ENCODE results near the gene NEAT1.

Gene NEAT1

DNA sequence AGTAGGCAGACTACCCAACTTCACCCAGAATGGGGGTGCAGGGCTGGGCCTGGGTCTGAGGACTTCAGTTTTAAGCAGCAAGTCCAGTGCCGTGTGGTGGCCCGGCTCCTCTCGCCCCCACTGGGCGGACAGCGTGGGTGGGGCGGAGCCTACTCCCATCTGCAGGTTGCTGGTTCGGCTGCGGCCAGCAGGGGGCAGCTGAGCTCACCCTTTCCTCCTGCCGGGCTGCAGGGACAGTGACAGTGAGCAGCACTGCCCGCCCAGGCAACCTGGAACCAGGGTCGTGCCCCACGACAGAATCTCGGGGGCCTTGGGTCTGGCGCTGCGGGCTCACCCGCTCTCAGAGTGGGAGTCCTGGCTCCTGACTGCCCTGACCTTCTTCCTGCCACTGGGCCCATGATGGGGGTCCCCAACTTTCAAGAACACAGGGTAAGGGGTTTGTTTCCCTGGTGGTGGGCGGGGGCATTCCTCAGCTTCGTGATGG, 6.2 kb upstream of the NEAT1 start:
- H3K4me3 ChIP-seq (ENCODE audit: insufficient read length, low read depth), result no peak overlapping the region
- DNase-seq (ENCODE audit: low read depth, low spot score), result peak; percentile 71
- peak overlapping the region; percentile 81 for H3K9ac ChIP-seq (ENCODE audit: insufficient read length, low read depth)
- no peaks in the 10 kb centered on the region for H3K9me3 ChIP-seq (ENCODE audit: insufficient read depth, low read length)
- no peaks in the 10 kb centered on the region for H3K27me3 ChIP-seq (ENCODE audit: insufficient read depth, insufficient read length)
- TF ChIP-seq ZNF274 (IDR thresholded peaks at IDR 0.05; ENCODE audit: low read depth, low read length) (no peak), SUZ12 (IDR thresholded peaks at IDR 0.05; ENCODE audit: extremely low read depth, insufficient read depth, insufficient read length) (no peak), YY1 (IDR thresholded peaks at IDR 0.05; ENCODE audit: insufficient read depth, insufficient read length) (no peak)
- peaks cover 23% of the 10 kb centered on the region for H3K36me3 ChIP-seq (ENCODE audit: insufficient read depth, insufficient read length, low read length)
- H3K4me1 ChIP-seq (ENCODE audit: insufficient read depth, insufficient read length), result peaks cover 37% of the 10 kb centered on the region

DNA sequence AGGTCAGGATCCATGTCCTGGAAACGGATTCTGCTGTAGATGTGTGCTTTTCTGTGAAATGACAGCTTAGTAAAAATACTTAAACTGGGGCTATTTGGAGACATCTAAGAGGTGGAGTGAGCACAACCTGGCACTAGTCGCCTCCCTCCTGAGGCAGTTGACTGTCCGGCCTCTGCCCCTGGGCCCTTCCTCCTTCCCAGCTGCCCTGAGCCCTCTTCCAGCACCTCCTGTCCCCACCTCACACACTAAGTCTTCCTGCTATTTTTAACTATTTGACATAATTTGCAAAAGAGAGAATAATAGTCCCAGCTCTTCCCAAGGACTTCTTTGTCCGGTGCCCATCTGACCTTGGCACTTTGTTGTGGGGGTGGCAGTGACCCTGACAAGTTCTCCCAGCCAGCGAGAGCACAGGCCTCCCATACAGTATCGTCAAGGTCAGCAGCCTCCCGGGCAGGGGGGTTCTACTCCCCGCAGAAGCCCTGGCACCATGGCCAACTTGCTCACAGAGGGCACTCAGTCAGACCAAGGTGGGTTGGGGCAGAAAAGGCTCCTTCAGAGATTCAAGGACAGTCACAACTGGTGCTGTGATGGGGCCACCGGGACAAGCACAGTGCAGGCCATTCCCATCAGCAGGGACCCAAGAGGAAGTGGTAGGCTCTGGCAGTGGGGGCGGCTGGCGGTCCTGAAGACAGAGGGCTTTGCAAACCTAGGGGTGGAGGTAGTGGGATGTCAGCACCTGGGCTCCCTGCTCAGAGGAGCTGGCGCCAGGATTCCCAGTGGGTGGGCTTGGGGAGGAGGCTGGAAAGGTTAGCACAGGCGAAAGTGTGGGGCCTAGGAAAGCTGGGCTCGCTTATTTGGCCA, 5.5 kb upstream of the NEAT1 start:
- peaks cover 16% of the 10 kb centered on the region for H3K36me3 ChIP-seq (ENCODE audit: insufficient read depth, insufficient read length, low read length)
- peaks cover 39% of the 10 kb centered on the region for H3K4me1 ChIP-seq (ENCODE audit: insufficient read depth, insufficient read length)
- no peak for TF ChIP-seq ZNF274 (IDR thresholded peaks at IDR 0.05; ENCODE audit: low read depth, low read length)
- no peak for TF ChIP-seq YY1 (IDR thresholded peaks at IDR 0.05; ENCODE audit: insufficient read depth, insufficient read length)
- no peak for TF ChIP-seq SUZ12 (IDR thresholded peaks at IDR 0.05; ENCODE audit: extremely low read depth, insufficient read depth, insufficient read length)
- H3K9me3 ChIP-seq (ENCODE audit: insufficient read depth, low read length), result no peaks in the 10 kb centered on the region
- no peak for DNase-seq (ENCODE audit: low read depth, low spot score)
- H3K4me3 ChIP-seq (ENCODE audit: insufficient read length, low read depth), result no peak overlapping the region
- H3K27me3 ChIP-seq (ENCODE audit: insufficient read depth, insufficient read length), result no peaks in the 10 kb centered on the region
- H3K9ac ChIP-seq (ENCODE audit: insufficient read length, low read depth), result peak overlapping the region; percentile 65

DNA sequence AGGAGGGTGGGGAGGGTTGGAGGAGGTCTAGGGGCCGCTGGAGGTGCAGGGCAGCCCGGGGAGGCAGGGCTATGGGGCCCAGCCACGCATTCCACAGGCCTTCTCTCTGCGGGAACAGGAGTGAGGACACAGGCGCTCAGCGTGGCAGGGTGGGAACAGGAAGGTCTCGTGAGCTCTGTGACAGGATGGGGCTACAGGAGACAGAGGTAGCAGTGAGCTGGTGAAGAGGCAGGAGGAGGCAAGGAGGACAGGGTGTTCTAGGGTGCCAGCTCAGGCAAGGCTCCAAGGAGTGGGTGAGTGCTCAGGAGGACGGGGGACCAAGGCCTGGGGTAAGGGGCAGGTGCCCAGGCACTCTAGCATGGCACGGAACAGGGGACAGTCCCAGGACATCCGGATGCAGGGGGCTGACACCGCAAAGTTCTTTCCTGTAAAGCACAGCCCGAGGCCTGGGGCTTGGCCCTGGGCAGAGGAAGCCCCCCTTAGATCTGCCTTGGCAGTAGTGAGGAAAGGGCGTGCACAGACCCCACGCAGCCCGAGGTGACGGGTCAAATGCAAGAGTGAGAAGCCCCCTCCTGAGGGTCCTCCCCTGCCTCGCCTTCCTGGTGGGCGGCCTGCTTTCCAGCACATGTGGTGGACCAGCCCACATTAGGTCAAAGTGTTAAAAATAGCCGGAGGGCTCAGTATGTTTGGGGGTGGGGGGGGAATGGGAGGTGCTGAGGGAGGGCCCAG, 4.7 kb upstream of the NEAT1 start:
- H3K9ac ChIP-seq (ENCODE audit: insufficient read length, low read depth), result peak overlapping the region; percentile 65
- TF ChIP-seq YY1 (IDR thresholded peaks at IDR 0.05; ENCODE audit: insufficient read depth, insufficient read length), result no peak
- no peak for DNase-seq (ENCODE audit: low read depth, low spot score)
- H3K27me3 ChIP-seq (ENCODE audit: insufficient read depth, insufficient read length), result no peaks in the 10 kb centered on the region
- H3K4me3 ChIP-seq (ENCODE audit: insufficient read length, low read depth), result no peak overlapping the region
- peaks cover 9% of the 10 kb centered on the region for H3K36me3 ChIP-seq (ENCODE audit: insufficient read depth, insufficient read length, low read length)
- H3K4me1 ChIP-seq (ENCODE audit: insufficient read depth, insufficient read length), result peaks cover 39% of the 10 kb centered on the region
- no peaks in the 10 kb centered on the region for H3K9me3 ChIP-seq (ENCODE audit: insufficient read depth, low read length)

DNA sequence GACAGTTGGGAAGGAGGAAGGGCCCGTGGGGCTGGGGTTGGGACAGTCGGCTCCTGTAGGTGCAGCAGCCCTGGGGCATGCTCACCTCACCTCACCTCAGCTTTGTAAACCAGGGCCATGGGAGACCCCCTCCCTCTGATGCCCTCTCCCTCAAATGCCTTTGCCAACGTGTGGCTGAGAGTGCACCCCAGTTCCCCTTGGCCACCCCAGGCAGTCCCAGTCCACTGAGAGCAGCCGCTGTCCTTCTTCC, 4.2 kb upstream of the NEAT1 start:
- Histone ChIP-seq H3K9ac (ENCODE audit: insufficient read length, low read depth) (peak overlapping the region; percentile 80), H3K4me1 (ENCODE audit: insufficient read depth, insufficient read length) (peaks cover 39% of the 10 kb centered on the region), H3K36me3 (ENCODE audit: insufficient read depth, insufficient read length, low read length) (peaks cover 8% of the 10 kb centered on the region), H3K27me3 (ENCODE audit: insufficient read depth, insufficient read length) (no peaks in the 10 kb centered on the region), H3K9me3 (ENCODE audit: insufficient read depth, low read length) (no peaks in the 10 kb centered on the region), H3K4me3 (ENCODE audit: insufficient read length, low read depth) (no peak overlapping the region)
- no peak for DNase-seq (ENCODE audit: low read depth, low spot score)
- TF ChIP-seq YY1 (IDR thresholded peaks at IDR 0.05; ENCODE audit: insufficient read depth, insufficient read length), result no peak
- TF ChIP-seq SUZ12 (IDR thresholded peaks at IDR 0.05; ENCODE audit: extremely low read depth, insufficient read depth, insufficient read length), result no peak
- TF ChIP-seq ZNF274 (IDR thresholded peaks at IDR 0.05; ENCODE audit: low read depth, low read length), result no peak

DNA sequence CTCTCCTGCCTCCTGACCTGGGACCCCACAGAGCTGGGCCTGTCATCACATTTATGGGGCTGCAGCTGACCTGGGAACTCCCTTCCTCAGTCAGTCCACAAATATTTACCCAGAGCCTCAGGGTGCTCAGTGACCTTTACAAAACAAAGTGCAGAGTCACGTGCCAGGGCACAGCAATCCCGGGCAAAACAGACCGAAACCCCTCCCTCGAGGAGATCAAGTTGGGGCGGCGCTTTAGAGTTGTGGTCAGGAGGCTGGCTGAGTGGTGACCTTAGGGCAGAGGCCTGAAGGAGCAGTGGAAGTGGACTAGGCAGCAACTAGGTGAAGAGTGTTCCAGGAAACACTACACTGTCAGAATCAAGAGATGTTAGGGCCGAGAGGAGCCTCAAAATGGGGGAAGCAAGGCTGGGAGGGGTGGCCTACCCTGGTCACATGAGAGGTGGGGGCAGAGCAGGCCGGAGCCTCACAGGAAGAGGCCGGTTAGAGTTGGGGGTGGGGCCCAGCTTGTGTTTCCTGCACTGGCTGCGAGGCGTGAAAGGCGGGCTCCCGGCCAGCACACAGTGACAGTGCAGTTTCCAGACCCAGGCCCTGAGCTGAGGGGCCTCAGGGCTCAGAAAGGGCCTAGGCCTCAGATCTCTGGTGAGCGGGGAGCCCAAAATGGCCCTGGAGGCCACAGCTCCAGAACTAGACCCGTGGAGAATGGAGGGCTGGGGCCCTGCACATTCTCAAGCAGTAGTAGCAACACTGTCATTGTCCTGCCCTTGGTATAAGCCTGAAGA, 3.7 kb upstream of the NEAT1 start:
- TF ChIP-seq SUZ12 (IDR thresholded peaks at IDR 0.05; ENCODE audit: extremely low read depth, insufficient read depth, insufficient read length) (no peak), YY1 (IDR thresholded peaks at IDR 0.05; ENCODE audit: insufficient read depth, insufficient read length) (no peak), ZNF274 (IDR thresholded peaks at IDR 0.05; ENCODE audit: low read depth, low read length) (no peak)
- DNase-seq (ENCODE audit: low read depth, low spot score), result peak; percentile 88
- Histone ChIP-seq H3K4me3 (ENCODE audit: insufficient read length, low read depth) (peak overlapping the region; percentile 36), H3K9me3 (ENCODE audit: insufficient read depth, low read length) (no peaks in the 10 kb centered on the region), H3K4me1 (ENCODE audit: insufficient read depth, insufficient read length) (peaks cover 39% of the 10 kb centered on the region), H3K9ac (ENCODE audit: insufficient read length, low read depth) (peak overlapping the region; percentile 90), H3K27me3 (ENCODE audit: insufficient read depth, insufficient read length) (no peaks in the 10 kb centered on the region), H3K36me3 (ENCODE audit: insufficient read depth, insufficient read length, low read length) (peaks cover 8% of the 10 kb centered on the region)

DNA sequence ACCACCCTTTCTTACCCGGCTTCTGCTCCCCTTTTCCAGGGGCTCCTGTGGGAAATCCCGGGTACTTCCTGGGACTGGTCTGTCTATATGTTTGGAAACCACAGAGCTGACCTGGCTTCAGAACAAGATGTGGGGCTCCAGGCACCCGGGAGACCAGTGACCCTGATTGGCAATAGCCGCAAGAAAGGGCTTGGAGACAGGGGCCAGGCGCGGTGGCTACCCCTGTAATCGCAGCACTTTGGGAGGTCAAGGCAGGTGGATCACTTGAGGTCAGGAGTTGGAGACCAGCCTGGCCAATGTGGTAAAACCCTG, 3.2 kb upstream of the NEAT1 start:
- DNase-seq (ENCODE audit: low read depth, low spot score), result no peak
- no peak for TF ChIP-seq ZNF274 (IDR thresholded peaks at IDR 0.05; ENCODE audit: low read depth, low read length)
- no peak for TF ChIP-seq SUZ12 (IDR thresholded peaks at IDR 0.05; ENCODE audit: extremely low read depth, insufficient read depth, insufficient read length)
- TF ChIP-seq YY1 (IDR thresholded peaks at IDR 0.05; ENCODE audit: insufficient read depth, insufficient read length), result no peak
- H3K27me3 ChIP-seq (ENCODE audit: insufficient read depth, insufficient read length), result no peaks in the 10 kb centered on the region
- H3K9ac ChIP-seq (ENCODE audit: insufficient read length, low read depth), result peak overlapping the region; percentile 90
- H3K4me1 ChIP-seq (ENCODE audit: insufficient read depth, insufficient read length), result peaks cover 39% of the 10 kb centered on the region
- H3K4me3 ChIP-seq (ENCODE audit: insufficient read length, low read depth), result peak overlapping the region; percentile 36
- peaks cover 14% of the 10 kb centered on the region for H3K36me3 ChIP-seq (ENCODE audit: insufficient read depth, insufficient read length, low read length)
- H3K9me3 ChIP-seq (ENCODE audit: insufficient read depth, low read length), result no peaks in the 10 kb centered on the region
